Neural cell (in vitro differentiated cells): ENCODE data around the gene CLCNKB. TPM values are rescaled to one million over a fixed set of nuclear protein-coding genes. Genes with fewer than 3 reads are reported as not detected.

Experiments
- H2AFZ ChIP-seq: fragments of 200-600, 300-800 bp; sonication (generic), shearing (Covaris generic); 2 replicates; pipeline ENCODE4 v1.6.0; 2014; ENCODE audit warnings: low read depth, mild to moderate bottlenecking, antibody characterized with exemption, low read length, moderate library complexity
- H3F3A ChIP-seq: fragments of 200-600 bp; shearing (Covaris generic); 2 replicates; pipeline ENCODE4 v1.6.1; 2016; ENCODE audit warnings: mild to moderate bottlenecking, moderate library complexity, mixed read lengths, antibody characterized with exemption, low read length; ENCODE audit not compliant: insufficient read depth, poor library complexity, severe bottlenecking
- H3K27ac ChIP-seq: fragments of 200-600, 300-800 bp; sonication (generic), shearing (Covaris generic); 2 replicates; pipeline ENCODE4 v1.5.1; 2014; ENCODE audit warnings: mild to moderate bottlenecking, low read length, moderate library complexity
- H3K27me3 ChIP-seq: fragments of 300-800, 200-600 bp; sonication (generic), shearing (Covaris generic); 2 replicates; pipeline ENCODE4 v1.6.0; 2014; ENCODE audit warnings: mild to moderate bottlenecking, low read depth, low read length, moderate library complexity; ENCODE audit not compliant: insufficient read depth
- H3K36me3 ChIP-seq: fragments of 300-800, 200-600 bp; sonication (generic), shearing (Covaris generic); 2 replicates; pipeline ENCODE4 v1.5.1; 2014; ENCODE audit warnings: mild to moderate bottlenecking, antibody characterized with exemption, low read length, moderate library complexity; ENCODE audit not compliant: insufficient read depth
- H3K4me2 ChIP-seq: fragments of 300-800, 200-600 bp; sonication (generic), shearing (Covaris generic); 2 replicates; pipeline ENCODE4 v1.6.0; 2014; ENCODE audit warnings: mild to moderate bottlenecking, low read length
- H3K4me3 ChIP-seq: fragments of 300-800, 200-600 bp; sonication (generic), shearing (Covaris generic); 2 replicates; pipeline ENCODE4 v1.5.1; 2014; ENCODE audit warnings: mild to moderate bottlenecking, low read length, moderate library complexity
- H3K79me2 ChIP-seq: fragments of 200-600 bp; shearing (Covaris generic); replicated peaks from 2 replicates; pipeline ENCODE4 v1.6.0; 2014; ENCODE audit warnings: mild to moderate bottlenecking, low read length, moderate library complexity; ENCODE audit not compliant: insufficient read depth
- H3K9ac ChIP-seq: fragments of 300-800, 200-600 bp; sonication (generic), shearing (Covaris generic); 2 replicates; pipeline ENCODE4 v1.6.1; 2016; ENCODE audit warnings: mild to moderate bottlenecking, low read length, mixed read lengths
- H3K9me2 ChIP-seq: fragments of 200-600 bp; shearing (Covaris generic); 2 replicates; pipeline ENCODE4 v1.6.1; 2016; ENCODE audit warnings: mild to moderate bottlenecking, low read length, mixed read lengths; ENCODE audit not compliant: insufficient read depth
- H3K9me3 ChIP-seq: fragments of 200-600, 300-800 bp; sonication (generic), shearing (Covaris generic); 2 replicates; pipeline ENCODE4 v1.6.1; 2016; ENCODE audit warnings: mild to moderate bottlenecking, mixed run types, low read length, moderate library complexity, mixed read lengths
- H4K20me1 ChIP-seq: fragments of 200-600 bp; shearing (Covaris generic); 2 replicates; pipeline ENCODE4 v1.6.1; 2016; ENCODE audit warnings: mild to moderate bottlenecking, mixed run types; ENCODE audit not compliant: insufficient read depth
- CTCF ChIP-seq: fragments of 450-650 bp; IDR thresholded peaks from 2 replicates; pipeline ENCODE4 v1.5.1; 2014; ENCODE audit warnings: antibody characterized with exemption, mild to moderate bottlenecking, moderate library complexity; ENCODE audit not compliant: poor library complexity, severe bottlenecking
- EP300 ChIP-seq: fragments of 450-650 bp; conservative IDR thresholded peaks from 2 replicates; pipeline ENCODE4 v1.6.1; 2014; ENCODE audit warnings: antibody characterized with exemption, mild to moderate bottlenecking, moderate library complexity; ENCODE audit not compliant: poor library complexity, severe bottlenecking
- EZH2 ChIP-seq: fragments of 200-600, 300-800 bp; shearing (Covaris generic), sonication (generic); IDR thresholded peaks from 2 replicates; pipeline ENCODE4 v1.6.1; 2014; ENCODE audit warnings: antibody characterized with exemption, low read length, borderline replicate concordance, mild to moderate bottlenecking; ENCODE audit not compliant: insufficient read depth, poor library complexity, severe bottlenecking
- MXI1 ChIP-seq: fragments of 450-650 bp; conservative IDR thresholded peaks from 2 replicates; pipeline ENCODE4 v1.6.1; 2014; ENCODE audit warnings: antibody characterized with exemption, mild to moderate bottlenecking; ENCODE audit not compliant: poor library complexity, severe bottlenecking
- POLR2AphosphoS5 ChIP-seq: IDR thresholded peaks from 2 replicates; pipeline ENCODE4 v1.6.1; 2012
- RAD21 ChIP-seq: fragments of 450-650 bp; conservative IDR thresholded peaks from 2 replicates; pipeline ENCODE4 v1.6.1; 2014; ENCODE audit warnings: antibody characterized with exemption, mild to moderate bottlenecking, moderate library complexity
- REST ChIP-seq: IDR thresholded peaks from 2 replicates; pipeline ENCODE4 v1.6.1; 2012; ENCODE audit warnings: borderline replicate concordance
- SMC3 ChIP-seq: fragments of 450-650 bp; conservative IDR thresholded peaks from 2 replicates; pipeline ENCODE4 v1.6.1; 2014; ENCODE audit warnings: antibody characterized with exemption, mild to moderate bottlenecking, moderate library complexity; ENCODE audit not compliant: poor library complexity
- TAF1 ChIP-seq: IDR thresholded peaks from 2 replicates; pipeline ENCODE4 v1.6.1; 2012; ENCODE audit warnings: low read depth
- polyA plus RNA-seq: library from polyadenylated mRNA; depleted of rRNA; stranded (reverse); fragments of >200 nt; gene quantifications from 2 replicates; pipeline ENCODE4 v1.2.3, GENCODE V29; 2014

CLCNKB gene
- polyA plus RNA-seq, 1 donor from 2014 or later: not detected

GRCh38 chr1:16090076-16090826 lies 46.7 kb downstream of the CLCNKB start:
- H3K4me2 ChIP-seq: no peak overlapping the region
- H3K4me3 ChIP-seq: no peak overlapping the region
- no peaks in the 10 kb centered on the region for H3K9me3 ChIP-seq
- no peak for TF ChIP-seq RAD21
- no peak for TF ChIP-seq EZH2
- no peak for TF ChIP-seq MXI1
- no peaks in the 10 kb centered on the region for H3K9me2 ChIP-seq
- no peak overlapping the region for H3K9ac ChIP-seq
- H4K20me1 ChIP-seq: no peaks in the 10 kb centered on the region
- H3K27me3 ChIP-seq: no peaks in the 10 kb centered on the region
- no peaks in the 10 kb centered on the region for H3F3A ChIP-seq
- H3K36me3 ChIP-seq: no peaks in the 10 kb centered on the region
- no peak overlapping the region for H3K27ac ChIP-seq
- no peak overlapping the region for H2AFZ ChIP-seq
- no peaks in the 10 kb centered on the region for H3K79me2 ChIP-seq

GRCh38 chr1:16091296-16091695 lies 47.7 kb downstream of the CLCNKB start:
- Histone ChIP-seq H3K4me2 (no peak overlapping the region), H3K36me3 (no peaks in the 10 kb centered on the region)
- TF ChIP-seq MXI1 (no peak), SMC3 (no peak), EP300 (no peak), REST (no peak)

GRCh38 chr1:16092097-16092922 lies 48.7 kb downstream of the CLCNKB start:
- H3K79me2 ChIP-seq: no peaks in the 10 kb centered on the region
- H3K27ac ChIP-seq: no peak overlapping the region
- no peak overlapping the region for H2AFZ ChIP-seq
- TF ChIP-seq REST (no peak), RAD21 (no peak), EP300 (no peak), EZH2 (no peak), CTCF (no peak), MXI1 (no peak), SMC3 (no peak), POLR2AphosphoS5 (no peak), TAF1 (no peak)
- no peaks in the 10 kb centered on the region for H3F3A ChIP-seq
- H3K4me3 ChIP-seq: no peak overlapping the region
- H4K20me1 ChIP-seq: no peaks in the 10 kb centered on the region
- no peak overlapping the region for H3K4me2 ChIP-seq
- no peaks in the 10 kb centered on the region for H3K9me3 ChIP-seq
- no peaks in the 10 kb centered on the region for H3K9me2 ChIP-seq
- H3K36me3 ChIP-seq: no peaks in the 10 kb centered on the region
- no peaks in the 10 kb centered on the region for H3K27me3 ChIP-seq
- H3K9ac ChIP-seq: no peak overlapping the region

More at GRCh38 chr1:16091296-16091695, 47.7 kb downstream of the CLCNKB start:
- no peak overlapping the region for H3K4me3 ChIP-seq
- H3K27ac ChIP-seq: no peak overlapping the region
- H3K9me2 ChIP-seq: no peaks in the 10 kb centered on the region
- no peaks in the 10 kb centered on the region for H3F3A ChIP-seq
- no peak overlapping the region for H3K9ac ChIP-seq
- no peaks in the 10 kb centered on the region for H3K79me2 ChIP-seq
- H3K27me3 ChIP-seq: no peaks in the 10 kb centered on the region
- no peak overlapping the region for H2AFZ ChIP-seq
- H4K20me1 ChIP-seq: no peaks in the 10 kb centered on the region
- no peaks in the 10 kb centered on the region for H3K9me3 ChIP-seq
